ENCODE results near the gene MRPL49. TPM values are rescaled to one million over a fixed set of nuclear protein-coding genes. Genes with fewer than 3 reads are reported as not detected.

The MRPL49 gene
- total and polyA plus RNA-seq, 2 of the 8 experiments (the other 6 are each of a cell fraction or from before 2014, with no cell fraction given): 54.0 to 84.8 TPM

DNA sequence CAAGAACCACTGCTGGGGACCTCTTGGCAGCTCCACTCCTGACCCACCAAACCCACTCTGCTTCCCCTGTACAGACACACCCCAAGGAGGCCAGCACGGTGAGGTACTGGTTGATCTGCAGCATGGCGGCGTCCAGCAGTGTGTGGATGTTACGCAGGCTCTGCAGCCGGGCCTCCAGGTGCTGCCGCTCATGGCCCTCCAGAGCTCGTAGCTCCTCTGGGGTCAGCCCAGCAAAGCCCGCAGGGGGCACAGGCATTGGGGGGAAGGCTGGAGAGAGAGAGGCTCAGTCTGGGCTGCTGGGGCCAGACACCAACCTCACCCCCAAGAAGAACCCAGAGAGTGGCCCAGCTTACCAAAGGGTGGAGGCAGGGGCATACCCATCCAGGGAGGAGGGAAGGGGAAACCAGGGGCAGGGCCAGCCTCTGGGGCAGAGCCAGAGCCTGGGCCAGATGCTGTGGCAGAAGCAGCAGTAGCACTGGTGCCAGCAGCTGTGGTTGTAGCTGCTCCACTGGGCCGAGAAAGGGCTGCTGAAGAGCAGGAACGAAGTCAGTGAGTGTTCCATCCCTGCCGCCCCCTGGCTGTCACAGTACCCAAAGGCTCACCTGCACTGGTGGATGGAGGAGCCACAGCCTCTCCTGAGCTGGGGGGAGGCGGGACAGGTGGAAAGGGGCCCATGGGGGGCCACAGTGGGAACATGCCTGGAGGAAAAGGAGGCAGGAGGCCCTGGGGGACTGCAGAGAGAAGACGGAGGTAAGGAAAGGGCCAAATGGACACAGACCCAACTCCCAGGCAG, 7.7 kb downstream of the MRPL49 start:
- peaks cover 0 to 9% (median 7%) of the 10 kb centered on the region in 4 experiments; a peak in 6 of 7 replicates for H3K4me1 ChIP-seq (replicated peaks in 1 of 4; ENCODE audit: control insufficient read depth in 3 of 4, insufficient read depth in 4 of 4, low read length in 3 of 4)
- H3K36me3 ChIP-seq (ENCODE audit: control insufficient read depth in 2 of 4, insufficient read depth in 4 of 4, low read length in 3 of 4): peaks cover 19 to 63% (median 53%) of the 10 kb centered on the region in 4 experiments
- no peak overlapping the region for H3K56ac ChIP-seq (replicated peaks; ENCODE audit: insufficient read length, low read depth, low read length)
- no peak overlapping the region for H2BK5ac ChIP-seq (ENCODE audit: low read depth, low read length)
- TF ChIP-seq SP1 (IDR thresholded peaks at IDR 0.05; ENCODE audit: low read depth, low read length) (no peak), SP4 (IDR thresholded peaks at IDR 0.05; ENCODE audit: low read length) (no peak), SRF (IDR thresholded peaks at IDR 0.05; ENCODE audit: low read depth, low read length) (no peak)
- TF ChIP-seq, protein P1, sequence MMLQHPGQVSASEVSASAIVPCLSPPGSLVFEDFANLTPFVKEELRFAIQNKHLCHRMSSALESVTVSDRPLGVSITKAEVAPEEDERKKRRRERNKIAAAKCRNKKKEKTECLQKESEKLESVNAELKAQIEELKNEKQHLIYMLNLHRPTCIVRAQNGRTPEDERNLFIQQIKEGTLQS (IDR thresholded peaks at IDR 0.05; ENCODE audit: insufficient read depth, low read depth, low read length): no peak
- TF ChIP-seq, protein P2, sequence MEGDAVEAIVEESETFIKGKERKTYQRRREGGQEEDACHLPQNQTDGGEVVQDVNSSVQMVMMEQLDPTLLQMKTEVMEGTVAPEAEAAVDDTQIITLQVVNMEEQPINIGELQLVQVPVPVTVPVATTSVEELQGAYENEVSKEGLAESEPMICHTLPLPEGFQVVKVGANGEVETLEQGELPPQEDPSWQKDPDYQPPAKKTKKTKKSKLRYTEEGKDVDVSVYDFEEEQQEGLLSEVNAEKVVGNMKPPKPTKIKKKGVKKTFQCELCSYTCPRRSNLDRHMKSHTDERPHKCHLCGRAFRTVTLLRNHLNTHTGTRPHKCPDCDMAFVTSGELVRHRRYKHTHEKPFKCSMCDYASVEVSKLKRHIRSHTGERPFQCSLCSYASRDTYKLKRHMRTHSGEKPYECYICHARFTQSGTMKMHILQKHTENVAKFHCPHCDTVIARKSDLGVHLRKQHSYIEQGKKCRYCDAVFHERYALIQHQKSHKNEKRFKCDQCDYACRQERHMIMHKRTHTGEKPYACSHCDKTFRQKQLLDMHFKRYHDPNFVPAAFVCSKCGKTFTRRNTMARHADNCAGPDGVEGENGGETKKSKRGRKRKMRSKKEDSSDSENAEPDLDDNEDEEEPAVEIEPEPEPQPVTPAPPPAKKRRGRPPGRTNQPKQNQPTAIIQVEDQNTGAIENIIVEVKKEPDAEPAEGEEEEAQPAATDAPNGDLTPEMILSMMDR (IDR thresholded peaks at IDR 0.05; ENCODE audit: control extremely low read depth in 1 of 3, insufficient read depth in 1 of 3, low read depth in 1 of 3, low read length in 3 of 3): peak; percentile 20 to 31 (median 25)
- H4K8ac ChIP-seq (ENCODE audit: extremely low read depth, insufficient read depth, low read length): peak overlapping the region; percentile 11
- no peak overlapping the region for H2AFZ ChIP-seq (ENCODE audit: low read length)
- POLR2A ChIA-PET (ENCODE audit: partially characterized antibody): interaction anchor here (0.6 to 15.8 kb wide), 5 partner anchors 14 to 56 kb away, joined by 3 to 305 read pairs (median 5); partner anchors contain the start of genes CDCA5, FAU, MRPL49 and TM7SF2
- H3K27me3 ChIP-seq (replicated peaks in 1 of 4; ENCODE audit: control insufficient read depth in 3 of 4, extremely low read depth in 1 of 4, insufficient read depth in 3 of 4, low read length in 3 of 4): no peaks in the 10 kb centered on the region
- peaks cover 0 to 16% of the 10 kb centered on the region in 2 experiments; a peak in 1 of 4 replicates for H3K79me2 ChIP-seq (ENCODE audit: control insufficient read depth in 1 of 2, insufficient read depth in 2 of 2, low read length in 2 of 2)
- no peak overlapping the region for H2BK20ac ChIP-seq (ENCODE audit: low read length)
- H3K79me1 ChIP-seq (ENCODE audit: low read depth, low read length): peaks cover 3% of the 10 kb centered on the region; the same call in 1 of the 2 replicates
- no peak overlapping the region for H3K18ac ChIP-seq (ENCODE audit: extremely low read depth, low read length)
- peaks cover 0 to 17% of the 10 kb centered on the region in 2 experiments for H4K20me1 ChIP-seq (replicated peaks in 1 of 2; ENCODE audit: control insufficient read depth in 1 of 2, insufficient read depth in 2 of 2, low read length in 2 of 2)
- 91% methylated on average over 12 of the region's 13 CpGs; no CpG with 5 or more reads in 1 of the 2 experiments for WGBS, 2 experiments (ENCODE audit: extremely low coverage in 1 of 2, insufficient coverage in 1 of 2, insufficient read length in 1 of 2, insufficient replicate concordance in 2 of 2, low coverage in 1 of 2, low lambda C conversion rate in 2 of 2, missing lambda C conversion rate in 1 of 2)
- no peak overlapping the region for H3K4me2 ChIP-seq (ENCODE audit: insufficient read depth in 1 of 2, low read depth in 2 of 2, low read length in 2 of 2)
- no peak overlapping the region for H4K5ac ChIP-seq (ENCODE audit: insufficient read length, low read depth, low read length)
- H2AK5ac ChIP-seq (ENCODE audit: low read depth, low read length): no peak overlapping the region
- H2BK120ac ChIP-seq (replicated peaks; ENCODE audit: low read depth, low read length): no peak overlapping the region
- CTCF ChIA-PET (ENCODE audit: partially characterized antibody): interaction anchor here (0.6 to 9.5 kb wide), 13 partner anchors 8 to 1885 kb away, joined by 3 to 71 read pairs (median 4); partner anchors contain the start of genes CAPN1, FAU, MRPL49 and TM7SF2
- FAIRE-seq: no peak
- H3K9me3 ChIP-seq (ENCODE audit: insufficient read depth in 2 of 2, low read depth in 1 of 2, low read length in 1 of 2): no peaks in the 10 kb centered on the region
- no peak overlapping the region for H3K9ac ChIP-seq (replicated peaks in 1 of 4; ENCODE audit: extremely low read depth in 1 of 4, low read depth in 3 of 4, low read length in 3 of 4)
- H3K14ac ChIP-seq (ENCODE audit: insufficient read length): no peak overlapping the region
- no peak for DNase-seq (ENCODE audit: low read depth in 1 of 2, low spot score in 2 of 2)
- no peak overlapping the region for H3K23ac ChIP-seq (ENCODE audit: insufficient read length)
- no peak overlapping the region for H4K91ac ChIP-seq (replicated peaks; ENCODE audit: insufficient read length, low read length)
- no peak overlapping the region for H3K27ac ChIP-seq (ENCODE audit: low read depth, low read length)
- no peak overlapping the region for H3K4me3 ChIP-seq (ENCODE audit: extremely low read depth in 1 of 4, insufficient read depth in 2 of 4, low read depth in 3 of 4, low read length in 4 of 4)
- H2BK15ac ChIP-seq (ENCODE audit: low read length): no peak overlapping the region
- H3K4ac ChIP-seq (replicated peaks; ENCODE audit: insufficient read length, low read depth, low read length): no peak overlapping the region
- peaks cover 10% of the 10 kb centered on the region for H3K23me2 ChIP-seq (ENCODE audit: low read depth, low read length)
- no peak overlapping the region for H2BK12ac ChIP-seq (ENCODE audit: low read depth, low read length)

Data from H1 (cell line).